Rectal smooth muscle tissue (tissue), 1 donor: Measurements from ENCODE around the gene ACAP1.

Source experiments
- H3K27ac ChIP-seq: one replicate; pipeline ENCODE4 v1.7.0; 2013; ENCODE audit warnings: low read depth, low read length, inconsistent platforms
- H3K27me3 ChIP-seq: one replicate; pipeline ENCODE4 v1.7.0; 2013; ENCODE audit warnings: low read length; ENCODE audit not compliant: control insufficient read depth, insufficient read depth
- H3K36me3 ChIP-seq: one replicate; pipeline ENCODE4 v1.7.0; 2013; ENCODE audit warnings: low read length; ENCODE audit not compliant: control insufficient read depth, insufficient read depth
- H3K4me1 ChIP-seq: one replicate; pipeline ENCODE4 v1.7.0; 2013; ENCODE audit warnings: low read length; ENCODE audit not compliant: control insufficient read depth, insufficient read depth
- H3K4me3 ChIP-seq: one replicate; pipeline ENCODE4 v1.7.0; 2013; ENCODE audit warnings: low read length
- H3K9ac ChIP-seq: one replicate; pipeline ENCODE4 v1.7.0; 2013; ENCODE audit warnings: low read length

The ACAP1 gene

DNA sequence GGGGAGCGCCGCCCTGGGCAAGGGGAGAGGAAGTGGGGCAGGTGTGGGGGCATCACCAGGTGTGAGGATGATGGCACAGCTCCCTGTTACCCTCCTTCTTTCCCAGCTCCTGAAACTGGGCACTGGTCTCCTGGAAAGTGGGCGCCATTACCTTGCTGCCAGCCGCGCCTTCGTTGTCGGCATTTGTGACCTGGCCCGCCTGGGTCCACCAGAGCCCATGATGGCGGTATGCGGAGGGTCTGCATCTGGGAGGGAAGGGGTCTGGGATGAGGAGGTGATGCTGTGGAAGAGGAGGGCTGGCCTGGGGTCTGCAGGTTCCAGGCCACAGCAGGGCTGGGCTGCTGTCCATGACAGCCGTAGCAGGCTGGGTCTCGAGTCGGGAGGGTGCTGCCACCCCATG is 5.5 kb downstream of the ACAP1 start:
- Histone ChIP-seq H3K4me1 (no peaks in the 10 kb centered on the region), H3K4me3 (no peak overlapping the region), H3K9ac (no peak overlapping the region), H3K36me3 (no peaks in the 10 kb centered on the region), H3K27me3 (peaks cover 5% of the 10 kb centered on the region), H3K27ac (no peak overlapping the region)

DNA sequence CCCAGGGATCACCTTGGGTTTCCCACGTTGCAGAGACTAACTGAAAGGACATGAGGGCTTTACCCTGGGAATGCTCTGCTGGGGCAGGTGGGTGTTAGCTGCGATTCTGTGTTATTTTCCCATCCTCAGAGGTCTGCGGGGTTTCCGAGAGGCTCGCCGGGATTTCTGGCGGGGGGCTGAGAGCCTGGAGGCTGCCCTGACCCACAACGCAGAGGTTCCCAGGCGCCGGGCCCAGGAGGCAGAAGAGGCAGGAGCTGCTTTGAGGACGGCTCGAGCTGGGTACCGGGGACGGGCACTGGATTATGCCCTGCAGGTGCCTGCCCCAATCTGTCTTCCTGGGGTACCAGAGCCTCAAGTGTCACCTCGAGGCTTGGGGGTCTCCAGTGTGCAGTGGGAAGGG is 6.9 kb downstream of the ACAP1 start:
- no peaks in the 10 kb centered on the region for H3K36me3 ChIP-seq
- no peak overlapping the region for H3K4me3 ChIP-seq
- no peaks in the 10 kb centered on the region for H3K4me1 ChIP-seq
- no peak overlapping the region for H3K9ac ChIP-seq
- no peak overlapping the region for H3K27ac ChIP-seq
- H3K27me3 ChIP-seq: peaks cover 5% of the 10 kb centered on the region

DNA sequence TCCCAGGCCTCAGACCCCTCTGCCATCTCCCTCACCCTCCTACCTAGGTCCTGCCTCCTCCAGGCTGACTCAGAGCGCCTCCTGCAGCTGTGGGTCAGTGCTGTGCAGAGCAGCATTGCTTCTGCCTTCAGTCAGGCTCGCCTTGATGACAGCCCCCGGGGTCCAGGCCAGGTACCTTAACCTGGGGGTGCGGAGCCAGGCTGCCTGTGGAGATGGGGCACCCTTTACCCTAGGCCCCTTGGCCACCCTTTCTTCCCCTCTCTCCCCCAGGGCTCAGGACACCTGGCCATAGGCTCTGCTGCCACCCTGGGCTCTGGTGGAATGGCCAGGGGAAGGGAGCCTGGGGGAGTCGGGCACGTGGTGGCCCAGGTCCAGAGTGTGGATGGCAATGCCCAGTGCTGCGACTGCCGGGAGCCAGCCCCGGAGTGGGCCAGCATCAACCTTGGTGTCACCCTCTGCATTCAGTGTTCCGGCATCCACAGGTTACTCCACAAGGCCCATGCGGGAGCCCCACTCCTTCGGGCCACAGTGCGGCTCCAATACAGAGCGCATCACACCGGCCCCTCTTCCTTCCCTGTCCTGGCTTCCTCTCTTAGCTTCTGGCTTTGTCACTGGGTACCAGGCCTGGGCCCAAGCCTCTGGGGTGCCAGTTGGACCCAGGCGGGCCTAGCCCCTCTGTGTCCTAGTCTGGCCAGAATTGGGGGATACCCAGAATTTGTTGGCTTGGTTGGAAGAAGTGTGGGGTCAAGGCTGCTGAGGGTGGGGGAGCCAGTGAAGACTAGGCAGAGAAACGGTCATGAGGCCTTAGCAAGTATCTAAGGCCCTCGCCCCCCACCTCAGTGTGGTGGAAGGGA is 10.7 kb downstream of the ACAP1 start:
- Histone ChIP-seq H3K4me3 (no peak overlapping the region), H3K9ac (no peak overlapping the region), H3K36me3 (no peaks in the 10 kb centered on the region), H3K27me3 (peaks cover under 1% of the 10 kb centered on the region), H3K27ac (no peak overlapping the region), H3K4me1 (no peaks in the 10 kb centered on the region)

DNA sequence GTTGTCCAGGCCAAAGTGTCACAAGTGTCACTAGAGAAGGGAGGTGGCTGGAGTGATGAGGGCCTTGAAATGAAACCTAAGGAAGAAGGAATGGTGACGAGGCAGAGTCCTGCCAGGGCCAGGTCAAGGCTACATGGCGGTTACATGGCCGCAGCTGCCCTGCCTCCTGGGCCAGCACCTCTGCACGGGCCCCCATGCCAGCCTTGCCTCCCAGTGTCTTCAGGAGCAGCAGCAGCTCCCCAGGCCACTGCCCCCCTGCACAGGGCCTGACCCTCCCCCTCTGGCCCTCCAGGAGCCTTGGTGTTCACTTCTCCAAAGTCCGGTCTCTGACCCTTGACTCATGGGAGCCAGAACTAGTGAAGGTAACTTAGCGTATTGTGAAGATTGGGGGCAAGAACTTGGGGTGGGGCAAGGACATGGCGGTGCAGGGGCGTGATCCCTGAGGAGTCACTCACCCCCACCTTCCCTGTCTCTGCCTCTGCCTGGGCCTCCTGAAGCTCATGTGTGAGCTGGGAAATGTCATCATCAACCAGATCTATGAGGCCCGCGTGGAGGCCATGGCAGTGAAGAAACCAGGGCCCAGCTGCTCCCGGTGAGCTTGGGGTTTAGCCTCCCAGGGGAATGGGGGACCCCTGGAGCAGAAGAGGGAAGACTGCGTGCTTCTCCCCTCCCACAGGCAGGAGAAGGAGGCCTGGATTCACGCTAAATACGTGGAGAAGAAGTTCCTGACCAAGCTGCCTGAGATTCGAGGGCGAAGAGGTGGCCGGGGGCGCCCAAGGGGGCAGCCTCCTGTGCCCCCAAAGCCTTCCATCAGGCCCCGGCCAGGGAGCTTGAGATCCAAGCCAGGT is 11.5 kb downstream of the ACAP1 start:
- Histone ChIP-seq H3K9ac (no peak overlapping the region), H3K36me3 (no peaks in the 10 kb centered on the region), H3K4me1 (peaks cover 4% of the 10 kb centered on the region), H3K27me3 (no peaks in the 10 kb centered on the region), H3K27ac (no peak overlapping the region), H3K4me3 (no peak overlapping the region)

DNA sequence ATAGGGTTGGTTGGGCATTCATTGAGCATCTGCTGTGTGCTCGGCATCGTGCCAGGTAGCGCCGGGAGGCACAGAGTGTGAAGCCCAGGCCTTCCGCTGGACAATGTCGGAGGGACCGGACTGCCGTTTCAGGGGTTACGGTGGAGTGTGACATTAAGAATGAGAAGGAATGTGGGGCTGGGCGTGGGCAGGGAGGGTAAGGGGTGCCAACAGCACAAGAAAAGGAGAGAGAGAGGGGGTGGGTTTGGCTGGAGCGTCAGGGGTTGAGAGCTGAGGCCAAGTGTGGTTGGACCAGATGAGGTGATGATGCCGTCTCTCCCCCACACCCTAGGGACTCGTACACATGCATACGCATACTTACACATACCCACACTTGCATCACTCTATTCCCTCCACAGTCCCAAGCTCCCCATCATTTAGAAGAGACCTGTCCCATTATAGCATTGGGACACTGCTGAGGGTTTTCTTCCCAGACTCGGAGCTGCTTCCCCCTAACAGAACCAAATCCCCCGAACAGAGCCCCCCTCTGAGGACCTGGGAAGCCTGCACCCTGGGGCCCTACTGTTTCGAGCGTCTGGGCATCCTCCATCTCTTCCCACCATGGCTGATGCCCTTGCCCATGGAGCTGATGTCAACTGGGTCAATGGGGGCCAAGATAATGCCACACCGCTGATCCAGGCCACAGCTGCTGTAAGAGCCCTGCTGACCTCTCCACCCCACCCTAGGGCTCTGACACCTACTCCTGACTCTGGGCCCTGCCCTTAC is 12.3 kb downstream of the ACAP1 start:
- no peak overlapping the region for H3K4me3 ChIP-seq
- H3K27ac ChIP-seq: no peak overlapping the region
- H3K27me3 ChIP-seq: no peaks in the 10 kb centered on the region
- no peaks in the 10 kb centered on the region for H3K36me3 ChIP-seq
- no peak overlapping the region for H3K9ac ChIP-seq
- peaks cover 4% of the 10 kb centered on the region for H3K4me1 ChIP-seq

DNA sequence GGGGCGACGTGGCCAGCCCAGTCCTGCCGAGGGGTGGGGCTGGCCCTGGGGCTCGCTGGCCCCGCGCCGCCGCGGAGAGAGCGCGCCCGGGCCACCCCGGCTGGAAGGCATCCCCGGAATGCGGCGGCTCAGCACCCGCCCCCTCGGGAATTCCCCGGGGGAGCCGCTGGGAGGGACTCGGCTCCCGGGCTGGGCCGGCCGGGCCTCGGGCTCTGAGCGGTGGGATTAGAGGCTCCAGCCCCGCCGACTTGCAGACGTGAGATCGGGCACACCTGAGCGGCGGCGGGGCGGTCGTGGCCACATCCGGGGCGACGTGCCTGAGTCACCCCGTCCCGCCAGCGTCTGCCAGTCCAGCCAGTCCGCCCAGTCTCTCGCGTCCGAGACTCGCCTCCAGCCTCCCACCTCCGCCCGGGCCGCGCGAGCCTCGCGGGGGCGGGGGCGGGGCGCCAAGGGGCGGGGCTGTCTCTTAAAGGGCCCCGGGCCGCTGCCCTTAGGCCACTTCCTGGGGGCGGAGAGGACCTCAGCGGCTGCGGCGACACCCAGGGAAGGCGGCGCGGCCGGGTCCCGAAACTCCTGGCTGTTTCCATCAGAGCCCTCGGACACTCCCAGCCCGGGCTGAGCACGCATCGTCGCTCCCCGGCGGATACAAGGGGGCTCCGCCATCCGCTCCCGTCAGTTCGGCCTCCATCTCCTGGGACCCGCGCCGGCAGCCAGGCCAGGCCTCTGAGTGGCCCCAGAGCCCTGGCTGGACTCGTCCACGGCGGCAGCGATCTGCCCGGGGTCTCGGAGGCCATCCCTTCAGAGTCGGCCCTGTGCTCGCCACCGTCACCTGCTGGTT is 15.6 kb downstream of the ACAP1 start, which contains the start of gene KCTD11:
TSS of gene KCTD11 (plus strand) at position 498 of the 838 bp plus-strand sequence.
- H3K36me3 ChIP-seq: no peaks in the 10 kb centered on the region
- peak within 1 kb of the TSS; percentile 90 for H3K4me3 ChIP-seq
- peak within 1 kb of the TSS; percentile 91 for H3K9ac ChIP-seq
- H3K27ac ChIP-seq: peak within 1 kb of the TSS; percentile 98
- no peaks in the 10 kb centered on the region for H3K27me3 ChIP-seq
- H3K4me1 ChIP-seq: peaks cover 4% of the 10 kb centered on the region

DNA sequence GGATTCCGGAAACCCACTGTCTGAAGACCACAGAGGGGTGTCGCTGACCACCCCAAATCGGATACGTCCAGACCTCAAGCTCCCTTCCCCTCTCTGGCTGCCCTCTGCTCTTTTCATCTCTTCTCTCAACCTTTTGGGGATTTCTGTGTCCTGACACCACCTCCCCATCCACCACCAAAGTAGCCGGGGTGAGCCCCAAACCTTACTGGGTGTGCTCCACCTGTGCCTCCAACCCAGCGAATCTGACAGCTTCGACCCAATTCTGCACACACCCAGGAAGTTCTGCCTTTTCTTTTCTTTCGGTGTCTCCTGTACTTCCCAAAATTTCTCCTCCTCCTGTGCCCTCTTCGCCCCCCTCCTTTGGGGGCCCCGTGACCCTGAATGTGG is 16.2 kb downstream of the ACAP1 start:
- H3K4me1 ChIP-seq: peaks cover 4% of the 10 kb centered on the region
- peak overlapping the region; percentile 90 for H3K4me3 ChIP-seq
- no peaks in the 10 kb centered on the region for H3K27me3 ChIP-seq
- H3K36me3 ChIP-seq: no peaks in the 10 kb centered on the region
- H3K27ac ChIP-seq: peak overlapping the region; percentile 98
- peak overlapping the region; percentile 24 for H3K9ac ChIP-seq

DNA sequence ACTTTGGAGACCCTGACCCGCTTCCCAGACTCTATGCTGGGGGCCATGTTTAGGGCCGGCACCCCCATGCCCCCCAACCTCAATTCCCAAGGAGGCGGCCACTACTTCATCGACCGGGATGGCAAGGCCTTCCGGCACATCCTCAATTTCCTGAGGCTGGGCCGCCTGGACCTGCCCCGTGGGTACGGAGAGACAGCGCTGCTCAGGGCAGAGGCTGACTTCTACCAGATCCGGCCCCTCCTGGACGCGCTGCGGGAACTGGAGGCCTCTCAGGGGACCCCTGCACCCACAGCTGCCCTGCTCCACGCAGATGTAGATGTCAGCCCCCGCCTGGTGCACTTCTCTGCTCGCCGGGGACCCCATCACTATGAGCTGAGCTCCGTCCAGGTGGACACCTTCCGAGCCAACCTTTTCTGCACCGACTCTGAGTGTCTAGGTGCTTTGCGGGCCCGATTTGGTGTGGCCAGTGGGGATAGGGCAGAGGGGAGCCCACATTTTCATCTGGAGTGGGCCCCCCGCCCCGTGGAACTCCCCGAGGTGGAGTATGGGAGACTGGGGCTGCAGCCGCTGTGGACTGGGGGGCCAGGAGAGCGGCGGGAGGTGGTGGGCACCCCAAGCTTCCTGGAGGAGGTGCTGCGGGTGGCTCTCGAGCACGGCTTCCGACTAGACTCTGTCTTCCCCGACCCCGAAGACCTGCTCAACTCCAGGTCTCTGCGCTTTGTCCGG is 16.7 kb downstream of the ACAP1 start:
- H3K9ac ChIP-seq: no peak overlapping the region
- H3K36me3 ChIP-seq: no peaks in the 10 kb centered on the region
- H3K27ac ChIP-seq: peak overlapping the region; percentile 98
- peaks cover 4% of the 10 kb centered on the region for H3K4me1 ChIP-seq
- H3K27me3 ChIP-seq: no peaks in the 10 kb centered on the region
- H3K4me3 ChIP-seq: peak overlapping the region; percentile 90

DNA sequence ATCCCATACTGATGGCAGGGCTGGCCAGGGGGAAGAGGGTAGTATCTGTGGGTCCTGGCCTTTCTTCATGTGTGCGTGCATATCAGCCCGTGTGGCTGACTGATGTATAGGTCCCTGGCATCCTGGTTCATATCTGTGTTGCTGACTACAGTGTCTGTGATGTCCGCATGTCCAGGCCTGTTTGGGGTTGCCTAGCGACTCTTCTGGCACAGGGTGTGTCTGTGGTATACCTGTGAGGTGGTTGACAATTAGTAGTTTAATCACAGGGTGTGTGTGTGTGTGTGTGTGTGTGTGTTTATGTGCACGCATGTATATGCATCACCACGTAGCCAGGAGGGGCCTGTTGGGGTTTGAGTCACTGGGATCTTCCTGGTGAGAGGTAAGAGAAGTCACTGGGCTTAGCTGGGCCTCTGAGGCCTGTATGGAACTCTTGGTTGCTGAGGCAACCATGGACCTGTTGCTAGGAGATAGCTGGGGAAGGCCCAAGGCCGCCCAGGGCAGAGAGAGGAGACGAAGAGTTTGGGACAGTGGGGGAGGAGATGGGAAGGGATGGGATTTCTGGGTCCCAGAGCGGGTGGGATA is 18.0 kb downstream of the ACAP1 start:
- Histone ChIP-seq H3K27me3 (no peaks in the 10 kb centered on the region), H3K27ac (no peak overlapping the region), H3K4me3 (no peak overlapping the region), H3K36me3 (no peaks in the 10 kb centered on the region), H3K4me1 (peaks cover 4% of the 10 kb centered on the region), H3K9ac (no peak overlapping the region)

DNA sequence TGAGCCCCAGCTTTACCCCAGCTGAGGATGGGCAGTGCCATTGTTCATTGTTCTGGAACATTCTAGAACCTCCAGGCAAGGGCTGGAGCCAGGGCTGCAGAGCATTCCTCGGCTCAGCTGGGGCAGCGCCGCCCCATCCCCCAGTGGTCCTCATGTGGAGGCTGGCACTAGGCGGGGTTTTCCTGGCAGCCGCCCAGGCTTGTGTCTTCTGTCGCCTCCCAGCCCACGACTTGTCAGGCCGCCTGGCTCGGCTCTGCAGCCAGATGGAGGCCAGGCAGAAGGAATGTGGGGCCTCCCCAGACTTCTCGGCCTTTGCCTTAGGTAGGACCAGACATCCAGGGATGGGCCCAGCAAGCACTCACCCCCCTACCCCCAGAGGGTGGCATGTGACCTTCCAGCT is 18.7 kb downstream of the ACAP1 start, which contains the start of gene TMEM95:
TSS of gene TMEM95 (plus strand) at position 104 of the 400 bp plus-strand sequence. CDS start at position 153, 49 bp downstream.
- H3K4me1 ChIP-seq: peaks cover 4% of the 10 kb centered on the region
- H3K4me3 ChIP-seq: peak within 1 kb of the TSS; percentile 36
- peak within 1 kb of the TSS; percentile 19 for H3K27ac ChIP-seq
- H3K27me3 ChIP-seq: no peaks in the 10 kb centered on the region
- no peaks in the 10 kb centered on the region for H3K36me3 ChIP-seq
- H3K9ac ChIP-seq: no peak within 1 kb of the TSS

DNA sequence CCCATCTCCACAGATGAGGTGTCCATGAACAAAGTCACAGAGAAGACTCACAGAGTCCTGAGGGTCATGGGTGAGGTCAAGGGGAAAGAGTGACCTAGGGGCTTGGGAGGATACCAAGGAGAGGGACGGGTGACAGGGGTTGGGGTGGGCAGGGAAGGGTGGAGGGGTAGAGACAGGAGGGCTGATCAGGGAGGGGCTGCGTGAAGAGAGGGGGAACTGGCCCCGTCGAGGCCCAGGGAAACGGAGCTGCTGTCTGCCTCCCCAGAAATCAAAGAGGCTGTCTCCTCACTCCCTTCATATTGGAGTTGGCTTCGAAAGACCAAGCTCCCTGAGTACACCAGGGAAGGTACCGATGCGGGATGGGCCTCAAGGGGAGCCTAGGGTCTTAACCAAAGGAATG is 19.2 kb downstream of the ACAP1 start:
- Histone ChIP-seq H3K27ac (peak overlapping the region; percentile 15), H3K4me3 (no peak overlapping the region), H3K36me3 (no peaks in the 10 kb centered on the region), H3K27me3 (no peaks in the 10 kb centered on the region), H3K9ac (no peak overlapping the region), H3K4me1 (peaks cover 4% of the 10 kb centered on the region)
